Measurements from ENCODE around the gene ITGB1BP2. TPM values are rescaled to one million over a fixed set of nuclear protein-coding genes. Genes with fewer than 3 reads are reported as not detected.

ITGB1BP2 gene
- total RNA-seq, 1 experiment from 2014 or later: 3.5 TPM

DNA sequence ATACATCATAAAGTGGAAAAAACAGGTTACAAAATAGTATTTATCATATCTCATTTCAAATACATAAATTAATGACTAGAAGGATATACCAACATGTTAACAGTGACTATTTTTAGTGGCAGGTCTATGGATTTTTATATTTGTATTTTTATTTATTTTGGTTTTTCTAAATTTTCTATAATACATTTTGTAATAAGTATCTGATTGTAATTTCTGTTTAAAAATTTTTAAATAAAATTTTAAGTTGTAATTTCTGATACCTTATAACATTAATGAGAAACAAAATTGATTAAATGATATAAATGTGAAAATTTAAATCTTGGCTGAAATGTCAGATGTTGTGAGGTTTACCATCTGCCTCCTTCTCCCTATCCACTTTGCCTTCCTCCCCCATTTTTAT lies 15.6 kb upstream of the ITGB1BP2 start (continued):
- TF ChIP-seq REST (IDR thresholded peaks at IDR 0.05; ENCODE audit: low read depth): no peak
- TF ChIP-seq FOSL1 (IDR thresholded peaks at IDR 0.05; ENCODE audit: low read depth): no peak

- Histone ChIP-seq H3K9me2 (ENCODE audit: insufficient read depth) (no peaks in the 10 kb centered on the region), H3K27me3 (ENCODE audit: insufficient read depth, low read length) (no peaks in the 10 kb centered on the region), H4K20me1 (ENCODE audit: insufficient read depth) (peaks cover 15% of the 10 kb centered on the region; the same call in 1 of the 2 replicates), H3K4me2 (ENCODE audit: low read length) (no peak overlapping the region), H3K4me3 (replicated peaks in 1 of 2; ENCODE audit: low read depth in 1 of 2, low read length in 2 of 2) (no peak overlapping the region), H3K79me2 (ENCODE audit: insufficient read depth, low read length) (peaks cover 80% of the 10 kb centered on the region), H3K27ac (ENCODE audit: low read depth, low read length) (no peak overlapping the region), H3K36me3 (ENCODE audit: control insufficient read depth in 1 of 2, insufficient read depth in 2 of 2, low read length in 2 of 2) (peaks cover 22 to 30% of the 10 kb centered on the region in 2 experiments), H3K4me1 (ENCODE audit: control insufficient read depth in 1 of 2, insufficient read depth in 2 of 2, low read length in 2 of 2) (no peaks in the 10 kb centered on the region), H3K9ac (ENCODE audit: low read length) (no peak overlapping the region), H2AFZ (ENCODE audit: low read depth, low read length, poor library complexity, severe bottlenecking) (no peak overlapping the region), H3K9me3 (ENCODE audit: control insufficient read depth in 1 of 2, insufficient read depth in 1 of 2, low read depth in 1 of 2, low read length in 2 of 2) (no peaks in the 10 kb centered on the region)
- ChIA-PET CTCF (no interaction called here), RAD21 (ENCODE audit: low non-redundant PET in 1 of 2, low total read pairs in 2 of 2, uncharacterized antibody in 2 of 2, unreplicated experiment in 2 of 2) (no interaction called here), POLR2A (no interaction called here)
- DNase-seq (ENCODE audit: low read depth, low spot score) (no peak), ATAC-seq (no peak)
- intact Hi-C loops (cut with micrococcal nuclease): no loop called here
- BruUV-seq (replicated peaks): no TSS peak
- no peak for TF ChIP-seq POLR2AphosphoS5 (IDR thresholded peaks at IDR 0.05; ENCODE audit: low read depth, low read length)
- TF ChIP-seq EZH2phosphoT487 (IDR thresholded peaks at IDR 0.05; ENCODE audit: borderline replicate concordance): no peak
- TF ChIP-seq ATF3 (IDR thresholded peaks at IDR 0.05): no peak
- TF ChIP-seq TCF7L2 (IDR thresholded peaks at IDR 0.05; ENCODE audit: borderline replicate concordance, extremely low read depth, insufficient read depth, insufficient read length): no peak
- no peak for TF ChIP-seq REST (IDR thresholded peaks at IDR 0.05; ENCODE audit: low read depth)
- no peak for TF ChIP-seq SP1 (IDR thresholded peaks at IDR 0.05; ENCODE audit: low read depth)
- no peak for TF ChIP-seq ZFX (IDR thresholded peaks at IDR 0.05)
- TF ChIP-seq YY1 (IDR thresholded peaks at IDR 0.05; ENCODE audit: extremely low read depth, insufficient replicate concordance, low read depth, low read length): no peak
- no peak for TF ChIP-seq POLR2A (IDR thresholded peaks at IDR 0.05; ENCODE audit: borderline replicate concordance, extremely low read depth, insufficient read depth, insufficient read length)
- TF ChIP-seq ZNF274 (IDR thresholded peaks at IDR 0.05; ENCODE audit: low read depth, low read length): no peak
- no peak for TF ChIP-seq CTCF (IDR thresholded peaks at IDR 0.05 in 2 of 3, conservative IDR thresholded peaks at IDR 0.05 in 1 of 3; ENCODE audit: borderline replicate concordance in 1 of 3, insufficient read depth in 1 of 3, low read depth in 2 of 3, low read length in 2 of 3)
- no peak for TF ChIP-seq CEBPB (IDR thresholded peaks at IDR 0.05; ENCODE audit: low read depth)
- TF ChIP-seq JUND (IDR thresholded peaks at IDR 0.05): no peak
These were observed 10.2 kb upstream of the ITGB1BP2 start for GRCh38 chrX:71291381-71291780.
